HepG2 (cell line): ENCODE results near the gene WIF1. TPM values are rescaled to one million over a fixed set of nuclear protein-coding genes. Genes with fewer than 3 reads are reported as not detected.
A peak's percentile ranks its signal among the peaks of the same experiment; 100 is the strongest.

ENCODE experiments used
- ATAC-seq: fragments of 200-7000 bp; cut with Tn5 transposase; 3 replicates; pipeline ENCODE4 v1.9.1; 2020; ENCODE audit warnings: mild to moderate bottlenecking, moderate library complexity
- BruUV-seq: library from RNA; stranded (reverse); fragments of 400-500 nt; replicated peaks from 2 replicates; lab custom pipeline; 2021; lab: Mats Ljungman, UMichigan
- CTCF ChIA-PET: fragments of 300-600 bp; formaldehyde crosslinking; extraction: SDS; loops from one replicate; lab custom pipeline; 2021; ENCODE audit warnings: low total read pairs, inconsistent platforms, low intra/inter-chr PET ratio; lab: Yijun Ruan, JAX
- POLR2A ChIA-PET: fragments of 350-600 bp; sonication (Branson Sonifier 250); formaldehyde crosslinking; loops from one replicate; lab custom pipeline; 2020; ENCODE audit warnings: antibody characterized with exemption, inconsistent platforms; lab: Yijun Ruan, JAX
- DNase-seq: peaks from one replicate; pipeline ENCODE4 v3.0.0-alpha.2; 2015; ENCODE audit warnings: low spot score
- FAIRE-seq: peaks from 3 replicates; lab custom pipeline; 2011; peaks lifted over from hg19 to GRCh38; lab: Jason Lieb, UNC
- H2AFZ ChIP-seq: one replicate; pipeline ENCODE4 v1.6.1; 2011; ENCODE audit warnings: low read length, inconsistent platforms
- H3K27ac ChIP-seq: fragments of 300-600 bp; 3 replicates; pipeline ENCODE4 v1.8.0; 2011; ENCODE audit warnings: mixed run types, mild to moderate bottlenecking, mixed read lengths, low read length, inconsistent platforms; ENCODE audit not compliant: insufficient read depth; ENCODE audit errors: extremely low read length
- H3K27me3 ChIP-seq, 2 experiments: fragments of 200-600 bp in 1 of 2; 2 replicates in 1 of 2; 3 replicates in 1 of 2; pipeline versions ENCODE4 v1.6.0 to v1.8.0; 2011; ENCODE audit warnings: low read length in 2 of 2, mild to moderate bottlenecking in 2 of 2, moderate library complexity in 2 of 2, inconsistent platforms in 1 of 2; ENCODE audit not compliant: insufficient read depth in 2 of 2, control insufficient read depth in 1 of 2
- H3K36me3 ChIP-seq, 2 experiments: fragments of 200-600 bp in 1 of 2; replicated peaks in 1 of 2; 2 replicates in 1 of 2; 3 replicates in 1 of 2; pipeline versions ENCODE4 v1.5.1 to v1.8.0; 2011; ENCODE audit warnings: low read length in 2 of 2, inconsistent platforms in 1 of 2; ENCODE audit not compliant: insufficient read depth in 2 of 2, control insufficient read depth in 1 of 2
- H3K4me1 ChIP-seq: 2 replicates; pipeline ENCODE4 v1.5.1; 2012; ENCODE audit warnings: low read length, inconsistent platforms; ENCODE audit not compliant: insufficient read depth
- H3K4me2 ChIP-seq: 2 replicates; pipeline ENCODE4 v1.6.0; 2011; ENCODE audit warnings: low read depth, low read length, inconsistent platforms
- H3K4me3 ChIP-seq, 3 experiments: fragments of 200-600 bp in 1 of 3; sonication (generic), shearing (Covaris generic) in 1 of 3; replicated peaks in 1 of 3; 2 replicates each; pipeline ENCODE4 v1.5.1; 2011 to 2016; ENCODE audit warnings: low read length in 3 of 3, inconsistent platforms in 2 of 3, low read depth in 2 of 3, mild to moderate bottlenecking in 2 of 3, control low read depth in 1 of 3, mixed read lengths in 1 of 3; ENCODE audit not compliant: insufficient read depth in 1 of 3
- H3K79me2 ChIP-seq: one replicate; pipeline ENCODE4 v1.6.1; 2011; ENCODE audit warnings: low read length, inconsistent platforms; ENCODE audit not compliant: insufficient read depth
- H3K9ac ChIP-seq: 2 replicates; pipeline ENCODE4 v1.6.0; 2011; ENCODE audit warnings: mild to moderate bottlenecking, low read depth, low read length, inconsistent platforms; ENCODE audit not compliant: insufficient read depth
- H3K9me3 ChIP-seq: 2 replicates; pipeline ENCODE4 v1.5.1; 2012; ENCODE audit warnings: mild to moderate bottlenecking, low read length
- H4K20me1 ChIP-seq: 2 replicates; pipeline ENCODE4 v1.6.0; 2011; ENCODE audit warnings: inconsistent platforms, mild to moderate bottlenecking, low read length, moderate library complexity; ENCODE audit not compliant: insufficient read depth
- BRD4 ChIP-seq: sonication (generic); formaldehyde crosslinking; IDR thresholded peaks from 2 replicates; pipeline ENCODE4 v1.4.0; 2020; ENCODE audit warnings: missing genetic modification reagents
- CC2D1A ChIP-seq: sonication (generic); formaldehyde crosslinking; IDR thresholded peaks from 2 replicates; pipeline ENCODE4 v1.8.1; 2023; ENCODE audit warnings: mild to moderate bottlenecking, missing genetic modification reagents
- CENPX ChIP-seq: sonication (generic); formaldehyde crosslinking; IDR thresholded peaks from 2 replicates; pipeline ENCODE4 v1.9.0; 2021; ENCODE audit warnings: mild to moderate bottlenecking, missing genetic modification reagents, moderate library complexity
- ELF4 ChIP-seq: sonication (generic); formaldehyde crosslinking; IDR thresholded peaks from 2 replicates; pipeline ENCODE4 v1.5.0; 2020; ENCODE audit warnings: missing genetic modification reagents, mild to moderate bottlenecking, moderate library complexity, borderline replicate concordance
- FOXA1 ChIP-seq, 2 experiments: fragments of 450-650 bp in 1 of 2; sonication (generic) in 1 of 2; formaldehyde crosslinking in 1 of 2; IDR thresholded peaks; 2 replicates each; pipeline versions ENCODE4 v1.4.0 to v1.6.1; 2016 to 2020; ENCODE audit warnings: missing genetic modification reagents in 1 of 2
- GABPA ChIP-seq, 2 experiments: IDR thresholded peaks; 2 replicates each; pipeline ENCODE4 v1.6.1; 2011 to 2016; ENCODE audit warnings: low read depth in 2 of 2, low read length in 1 of 2, missing biosample characterization in 1 of 2, missing genetic modification characterization in 1 of 2
- HMG20A ChIP-seq: IDR thresholded peaks from 2 replicates; pipeline ENCODE4 v1.6.1; 2016; ENCODE audit warnings: borderline replicate concordance
- HNF4G ChIP-seq, 2 experiments: sonication (generic) in 1 of 2; formaldehyde crosslinking in 1 of 2; IDR thresholded peaks; 2 replicates each; pipeline versions ENCODE4 v1.4.0 to v1.6.1; 2011 to 2020; ENCODE audit warnings: borderline replicate concordance in 2 of 2, low read depth in 2 of 2, mild to moderate bottlenecking in 2 of 2, low read length in 1 of 2, missing genetic modification reagents in 1 of 2, moderate library complexity in 1 of 2
- IKZF4 ChIP-seq: sonication (generic); formaldehyde crosslinking; IDR thresholded peaks from 2 replicates; pipeline ENCODE4 v1.5.1; 2020; ENCODE audit warnings: borderline replicate concordance, mild to moderate bottlenecking, low read depth, missing genetic modification reagents; ENCODE audit errors: not compliant biosample characterization
- SP140L ChIP-seq: sonication (generic); formaldehyde crosslinking; IDR thresholded peaks from 2 replicates; pipeline ENCODE4 v1.4.0; 2020; ENCODE audit warnings: missing genetic modification reagents, borderline replicate concordance
- ZC3H4 ChIP-seq: sonication (generic); formaldehyde crosslinking; IDR thresholded peaks from 2 replicates; pipeline ENCODE4 v1.4.0; 2020; ENCODE audit warnings: missing genetic modification reagents, borderline replicate concordance
- ZHX2 ChIP-seq, 2 experiments: sonication (generic) in 1 of 2; formaldehyde crosslinking in 1 of 2; IDR thresholded peaks; 2 replicates each; pipeline versions ENCODE4 v1.6.1 to v1.9.0; 2014 to 2022; ENCODE audit warnings: antibody characterized with exemption in 1 of 2, borderline replicate concordance in 1 of 2, inconsistent platforms in 1 of 2, low read depth in 1 of 2, missing genetic modification reagents in 1 of 2
- ZNF12 ChIP-seq: sonication (generic); formaldehyde crosslinking; IDR thresholded peaks from 2 replicates; pipeline ENCODE4 v1.5.0; 2020; ENCODE audit warnings: missing genetic modification reagents
- ZNF143 ChIP-seq: sonication (generic); formaldehyde crosslinking; IDR thresholded peaks from 2 replicates; pipeline ENCODE4 v1.4.0; 2020; ENCODE audit warnings: missing genetic modification reagents
- ZNF468 ChIP-seq: sonication (generic); formaldehyde crosslinking; IDR thresholded peaks from 2 replicates; pipeline ENCODE4 v1.8.0; 2022; ENCODE audit warnings: mild to moderate bottlenecking, moderate library complexity, missing genetic modification reagents
- ZNF781 ChIP-seq: sonication (generic); formaldehyde crosslinking; IDR thresholded peaks from 2 replicates; pipeline ENCODE4 v1.5.1; 2020; ENCODE audit warnings: borderline replicate concordance, mild to moderate bottlenecking, missing genetic modification reagents; ENCODE audit errors: not compliant biosample characterization
- WGBS: methylation state at CpG from one replicate; pipeline ENCODE4 v1.1.6; 2017; ENCODE audit warnings: low lambda C conversion rate; 5-methylcytosine and 5-hydroxymethylcytosine counted together
- in situ Hi-C: cut with HindIII; loops from 2 replicates; pipeline ENCODE4 v1.10.0; 2017; ENCODE audit warnings: low pct_unique_long_range_greater_than_20kb; ENCODE audit not compliant: extremely low pct_ligation_motif_present
- intact Hi-C: fragments of 100-400 bp; cut with micrococcal nuclease; formaldehyde crosslinking; loops from one replicate; pipeline ENCODE4 v1.10.0; 2022; ENCODE audit not compliant: unreplicated experiment
- polyA plus RNA-seq, 8 experiments: library from polyadenylated mRNA; depleted of rRNA in 3 of 8; stranded (reverse) in 7 of 8; unstranded in 1 of 8; fragments of >200 nt; fragmentation: Illumina TruSeq in 4 of 8; extraction: Trizol in 4 of 8; gene quantifications; 2 replicates each; pipeline versions ENCODE4 v1.2.1 to v1.2.3, GENCODE V29; 2011 to 2016; ENCODE audit warnings: low read depth in 4 of 8, missing spikeins in 1 of 8, mixed read lengths in 1 of 8; ENCODE audit not compliant: insufficient read depth in 1 of 8
- total RNA-seq, 5 experiments: library from RNA; depleted of rRNA; stranded (reverse); fragments of >200 nt; fragmentation: Illumina TruSeq; extraction: Trizol; gene quantifications; 2 replicates each; pipeline ENCODE4 v1.2.3, GENCODE V29; 2016; ENCODE audit warnings: low read depth in 1 of 5

WIF1 gene
- total and polyA plus RNA-seq, 2 of the 13 experiments (the other 11 are each of a cell fraction or from before 2014, with no cell fraction given): not detected

DNA sequence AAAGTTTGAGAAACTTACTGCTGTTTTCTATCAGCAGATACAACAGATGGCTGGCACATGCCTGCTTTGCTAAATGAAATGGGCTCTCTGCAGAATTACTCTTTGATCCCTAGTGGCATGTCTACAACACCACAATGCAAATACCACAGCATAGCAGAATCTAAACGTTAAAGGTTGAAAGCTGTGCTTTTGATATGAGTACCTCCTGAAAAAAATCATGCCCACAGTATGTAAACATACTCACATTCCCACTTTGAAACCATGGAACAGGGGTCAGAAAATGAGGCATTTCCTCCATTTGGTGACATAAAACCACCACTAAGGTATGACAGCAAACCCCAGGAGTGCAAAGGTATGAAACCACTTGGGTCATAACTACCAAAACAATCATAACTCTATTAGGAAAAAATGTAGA lies 7.5 kb downstream of the WIF1 start:
- H3K9ac ChIP-seq: no peak overlapping the region
- BruUV-seq: no TSS peak
- 7% methylated on average over 1 of the region's 1 CpG for WGBS
- peak; percentile 94 for ATAC-seq
- CTCF ChIA-PET: no interaction called here
- in situ Hi-C loops: no loop called here
- no peaks in the 10 kb centered on the region for H3K36me3 ChIP-seq
- 0 out of 5 replicates have a peak, but pooled peaks cover 0 to 1% of the 10 kb centered on the region in 2 experiments for H3K27me3 ChIP-seq
- peak; percentile 89 for DNase-seq
- H3K79me2 ChIP-seq: no peaks in the 10 kb centered on the region
- H3K27ac ChIP-seq: no peak overlapping the region
- peak; percentile 8 for FAIRE-seq
- peaks cover 24% of the 10 kb centered on the region for H3K4me1 ChIP-seq
- POLR2A ChIA-PET: no interaction called here
- no peak overlapping the region for H2AFZ ChIP-seq
- no peaks in the 10 kb centered on the region for H3K9me3 ChIP-seq
- peak overlapping the region; percentile 29; the same call in 1 of the 2 replicates for H3K4me2 ChIP-seq
- H4K20me1 ChIP-seq: no peaks in the 10 kb centered on the region
- intact Hi-C loops: no loop called here
- no peak overlapping the region for H3K4me3 ChIP-seq
- TF ChIP-seq ZNF143 (CRISPR knock-in tag): no peak
- peak; percentile 68; the same call in 1 of the 2 replicates for TF ChIP-seq ZHX2 (IDR thresholded peaks at IDR 0.05; ENCODE audit: low read depth)
- no peak for TF ChIP-seq ZHX2 (CRISPR knock-in tag; IDR thresholded peaks at IDR 0.05; ENCODE audit: borderline replicate concordance)
- no peak for TF ChIP-seq IKZF4
- no peak for TF ChIP-seq CC2D1A (CRISPR knock-in tag)
- no peak for TF ChIP-seq CENPX (CRISPR knock-in tag)
- TF ChIP-seq HMG20A (CRISPR knock-in tag): peak; percentile 66; the same call in 1 of the 2 replicates
- TF ChIP-seq ZC3H4 (CRISPR knock-in tag): no peak
- TF ChIP-seq ZNF781 (CRISPR knock-in tag): no peak
- TF ChIP-seq SP140L: no peak
- TF ChIP-seq GABPA (IDR thresholded peaks at IDR 0.05; ENCODE audit: low read depth, low read length): no peak
- peak; percentile 34; the same call in 1 of the 2 replicates for TF ChIP-seq GABPA (CRISPR knock-in tag; IDR thresholded peaks at IDR 0.05; ENCODE audit: low read depth)
- peak; percentile 57; the same call in 1 of the 2 replicates for TF ChIP-seq FOXA1 (IDR thresholded peaks at IDR 0.05)
- TF ChIP-seq FOXA1 (CRISPR knock-in tag; IDR thresholded peaks at IDR 0.05): peak; percentile 53; the same call in 1 of the 2 replicates
- TF ChIP-seq HNF4G (IDR thresholded peaks at IDR 0.05; ENCODE audit: borderline replicate concordance, low read depth, low read length): peak; percentile 24; the same call in 1 of the 2 replicates
- no peak for TF ChIP-seq HNF4G (CRISPR knock-in tag; IDR thresholded peaks at IDR 0.05; ENCODE audit: borderline replicate concordance, low read depth)
- TF ChIP-seq BRD4 (CRISPR knock-in tag): no peak
- TF ChIP-seq ZNF468 (CRISPR knock-in tag): no peak
- no peak for TF ChIP-seq ZNF12
- TF ChIP-seq ELF4 (CRISPR knock-in tag): no peak
